Activated CD4-positive, alpha-beta T cell treated with anti-CD3 and anti-CD28 coated beads, Interleukin-2, Interleukin-4, amounts not matched to agents 100 ng/mL and 50 ng/mL, durations not matched to agents 16 hours and 8 hours (primary cell): ENCODE measurements around the gene ZNF181.

Source experiments
- DNase-seq: peaks from one replicate; pipeline ENCODE4 v3.0.0-alpha.2; 2020; ENCODE audit warnings: low spot score

The ZNF181 gene

GRCh38 chr19:34759218-34759917 lies 25.3 kb downstream of the ZNF181 start:
- no peak for DNase-seq

- no peak for DNase-seq
These were observed 32.3 kb downstream of the ZNF181 start for GRCh38 chr19:34766386-34766785.

DNA sequence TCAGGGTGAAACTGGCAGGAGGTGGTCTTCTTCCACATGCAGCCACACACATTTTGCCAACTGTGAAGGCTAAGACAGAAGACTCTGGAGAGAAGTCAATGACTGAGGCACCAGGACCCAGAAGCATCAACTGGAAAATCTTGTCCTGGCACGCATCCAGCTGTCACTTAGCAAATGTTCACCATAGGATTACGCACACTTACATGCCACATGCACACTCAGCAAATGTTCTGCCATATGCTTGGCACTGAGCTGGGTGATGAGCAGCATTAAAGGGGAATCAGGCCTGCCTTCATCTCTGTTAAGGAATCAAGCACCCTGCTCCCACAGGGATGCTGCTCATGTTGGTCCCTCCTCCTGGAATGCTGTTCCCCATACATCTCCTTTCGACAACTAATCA lies 33.9 kb downstream of the ZNF181 start:
- no peak for DNase-seq

- peak; percentile 91 for DNase-seq
These were observed 38.9 kb downstream of the ZNF181 start, which contains the start of gene ZNF599 for GRCh38 chr19:34772697-34773554. TSS of gene ZNF599 (minus strand) at chr19:34773215. CDS start at chr19:34772841, 374 bp downstream.

DNA sequence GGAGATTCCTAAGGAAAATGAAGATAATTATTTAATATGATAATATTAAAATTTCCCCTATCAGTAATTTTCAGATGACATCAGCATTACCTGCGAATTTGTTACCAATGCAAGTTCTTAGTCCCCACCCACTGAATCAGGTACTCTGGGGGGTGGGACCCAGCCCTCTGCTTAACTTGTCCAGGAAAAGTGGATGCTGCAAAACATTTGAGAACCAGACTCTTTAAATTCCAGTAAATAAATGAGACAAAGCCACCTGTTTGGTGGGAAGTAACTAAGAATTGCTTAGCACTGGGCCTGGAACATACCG lies 39.5 kb downstream of the ZNF181 start:
- no peak for DNase-seq

DNA sequence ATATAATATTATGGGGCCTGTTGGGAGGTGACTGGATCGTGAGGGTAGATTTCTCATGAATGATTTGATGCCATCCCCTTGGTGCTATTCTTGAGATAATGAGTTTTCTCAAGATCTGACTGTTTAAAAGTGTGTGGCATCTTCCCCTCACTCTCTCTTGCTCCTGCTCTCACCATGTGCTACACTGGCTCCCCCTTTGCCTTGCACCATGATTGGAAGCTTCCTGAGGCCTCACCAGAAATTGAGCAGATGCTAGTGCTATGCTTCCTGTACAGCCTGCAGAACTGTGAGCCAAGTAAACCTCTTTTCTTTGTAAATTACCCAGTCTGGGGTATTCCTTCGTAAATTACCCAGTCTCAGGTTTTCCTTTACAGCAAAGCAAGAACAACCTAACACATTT lies 40.8 kb downstream of the ZNF181 start:
- DNase-seq: no peak

- no peak for DNase-seq
These were observed 44.3 kb downstream of the ZNF181 start for GRCh38 chr19:34778342-34778741.

GRCh38 chr19:34779652-34780051 lies 45.6 kb downstream of the ZNF181 start:
- DNase-seq: no peak

GRCh38 chr19:34786236-34786635 lies 52.2 kb downstream of the ZNF181 start:
- DNase-seq: no peak

- no peak for DNase-seq
These were observed 53.2 kb downstream of the ZNF181 start for GRCh38 chr19:34787059-34787824.

- no peak for DNase-seq
These were observed 54.0 kb downstream of the ZNF181 start for GRCh38 chr19:34788074-34788473.

DNA sequence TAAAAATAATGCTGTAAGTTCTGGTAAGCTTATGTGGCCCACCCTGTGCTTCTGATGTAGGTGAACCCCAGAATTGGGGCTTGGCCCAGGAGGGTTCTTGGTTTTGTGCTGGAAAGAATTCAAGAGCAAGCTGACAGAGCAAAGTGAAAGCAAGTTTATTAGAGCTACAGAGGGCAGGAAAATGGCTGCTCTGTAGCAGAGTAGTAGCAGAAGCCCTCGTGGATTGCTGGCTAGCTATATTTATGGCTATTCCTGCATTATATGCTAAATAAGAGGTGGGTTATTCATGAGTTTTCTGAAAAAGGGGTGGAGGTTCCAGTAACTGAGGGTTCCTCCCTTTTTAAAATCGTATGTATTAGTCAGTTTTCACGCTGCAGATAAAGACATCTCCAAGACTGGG lies 59.5 kb downstream of the ZNF181 start:
- DNase-seq: no peak

DNA sequence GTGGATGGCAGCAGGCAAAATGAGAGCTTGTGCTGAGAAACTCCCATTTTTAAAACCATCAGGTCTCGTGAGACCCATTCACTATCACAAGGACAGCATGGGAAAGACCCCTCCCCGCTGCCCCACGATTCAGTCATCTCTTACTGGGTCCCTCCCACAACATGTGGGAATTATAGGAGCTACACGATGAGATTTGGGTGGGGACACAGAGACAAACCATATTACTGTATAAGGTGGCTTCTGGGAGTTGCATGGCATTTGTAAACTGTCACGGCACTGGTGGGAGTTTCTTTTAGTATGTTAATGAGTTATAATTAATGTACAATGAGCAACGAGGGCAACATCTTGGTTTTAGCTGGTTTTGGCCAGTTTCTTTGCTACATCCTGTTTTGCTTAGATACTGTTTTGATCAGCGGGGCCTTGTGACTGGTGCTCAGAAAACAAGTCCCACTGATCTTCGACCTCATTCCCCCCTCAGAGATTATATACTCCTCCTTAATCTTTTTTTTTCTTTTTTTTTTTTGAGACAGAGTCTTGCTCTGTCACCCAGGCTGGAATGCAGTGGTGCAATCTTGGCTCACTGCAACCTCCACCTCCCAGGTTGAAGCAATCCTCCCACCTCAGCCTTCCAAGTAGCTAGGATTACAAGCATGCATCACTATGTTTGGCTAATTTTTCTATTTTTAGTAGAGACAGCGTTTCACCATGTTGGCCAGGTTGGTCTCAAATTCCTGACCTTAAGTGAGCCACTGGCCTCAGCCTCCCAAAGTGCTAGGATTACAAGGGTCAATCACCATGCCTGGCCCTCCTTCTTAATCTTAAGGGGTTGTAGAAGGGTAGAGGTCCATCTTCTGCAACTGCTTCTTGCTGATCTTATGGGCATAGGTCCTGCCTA lies 60.3 kb downstream of the ZNF181 start:
- DNase-seq: no peak
